HL-60 (cell line): ENCODE results near the gene SMG6.

ENCODE experiments used
- CTCF ChIP-seq: IDR thresholded peaks from one replicate; pipeline ENCODE4 v1.5.1; 2011; ENCODE audit warnings: low read length, control low read depth, inconsistent platforms; ENCODE audit not compliant: insufficient read depth
- GABPA ChIP-seq: IDR thresholded peaks from 2 replicates; pipeline ENCODE4 v1.6.1; 2012; ENCODE audit warnings: low read depth
- POLR2AphosphoS5 ChIP-seq: IDR thresholded peaks from 2 replicates; pipeline ENCODE4 v1.6.1; 2012; ENCODE audit warnings: low read depth
- REST ChIP-seq: IDR thresholded peaks from 2 replicates; pipeline ENCODE4 v1.6.1; 2012; ENCODE audit warnings: low read depth; ENCODE audit not compliant: insufficient replicate concordance
- SPI1 ChIP-seq: IDR thresholded peaks from 2 replicates; pipeline ENCODE4 v1.6.1; 2012; ENCODE audit warnings: low read depth, mild to moderate bottlenecking, borderline replicate concordance

GRCh38 chr17:2289878-2290478 is 13.6 kb downstream of the SMG6 start:
- TF ChIP-seq CTCF (no peak), POLR2AphosphoS5 (no peak), SPI1 (no peak), GABPA (no peak), REST (no peak)
